Osteoblast (primary cell): ENCODE results near the gene KLK8. TPM values are rescaled to one million over a fixed set of nuclear protein-coding genes. Genes with fewer than 3 reads are reported as not detected.

Source experiments
- DNase-seq: peaks from one replicate; pipeline ENCODE4 v3.0.0; 2011; ENCODE audit warnings: low spot score, mixed read lengths; ENCODE audit not compliant: insufficient read length; ENCODE audit errors: missing footprints
- H2AFZ ChIP-seq: 2 replicates; pipeline ENCODE4 v1.6.0; 2011; ENCODE audit warnings: mild to moderate bottlenecking, low read length
- H3K27ac ChIP-seq: 2 replicates; pipeline ENCODE4 v1.5.1; 2011; ENCODE audit warnings: mild to moderate bottlenecking, low read depth, low read length, moderate library complexity
- H3K27me3 ChIP-seq: 2 replicates; pipeline ENCODE4 v1.6.0; 2012; ENCODE audit warnings: mild to moderate bottlenecking, control low read depth, inconsistent platforms, low read length, moderate library complexity; ENCODE audit not compliant: insufficient read depth
- H3K36me3 ChIP-seq: 2 replicates; pipeline ENCODE4 v1.5.1; 2011; ENCODE audit warnings: mild to moderate bottlenecking, low read length, control low read depth, moderate library complexity; ENCODE audit not compliant: insufficient read depth
- H3K4me1 ChIP-seq: 2 replicates; pipeline ENCODE4 v1.5.1; 2011; ENCODE audit warnings: mild to moderate bottlenecking, low read length, control low read depth, moderate library complexity; ENCODE audit not compliant: insufficient read depth
- H3K4me2 ChIP-seq: 2 replicates; pipeline ENCODE4 v1.6.0; 2011; ENCODE audit warnings: mild to moderate bottlenecking, low read length; ENCODE audit not compliant: insufficient read depth
- H3K4me3 ChIP-seq: fragments of 200-600 bp; sonication (generic); 3 replicates; pipeline ENCODE4 v1.5.1; 2012; ENCODE audit warnings: mild to moderate bottlenecking, low read length, inconsistent platforms; ENCODE audit not compliant: insufficient read depth
- H3K79me2 ChIP-seq: 2 replicates; pipeline ENCODE4 v1.6.0; 2012; ENCODE audit warnings: mild to moderate bottlenecking, low read length, control low read depth, inconsistent platforms; ENCODE audit not compliant: insufficient read depth
- H3K9me3 ChIP-seq: 2 replicates; pipeline ENCODE4 v1.5.1; 2011; ENCODE audit warnings: low read depth, low read length, control low read depth
- H4K20me1 ChIP-seq: 2 replicates; pipeline ENCODE4 v1.6.0; 2012; ENCODE audit warnings: mild to moderate bottlenecking, low read length, control low read depth; ENCODE audit not compliant: insufficient read depth
- CTCF ChIP-seq: IDR thresholded peaks from 2 replicates; pipeline ENCODE4 v1.5.1; 2011; ENCODE audit warnings: mild to moderate bottlenecking, low read depth, low read length, moderate library complexity; ENCODE audit errors: extremely low read depth
- total RNA-seq: library from RNA; depleted of rRNA; stranded (reverse); fragments of >200 nt; gene quantifications from 2 replicates; pipeline ENCODE4 v1.2.3, GENCODE V29; 2012

KLK8 gene
- total RNA-seq, 1 donor = not detected

- no peak overlapping the region for H3K27ac ChIP-seq
- H3K4me1 ChIP-seq = no peaks in the 10 kb centered on the region
- no peaks in the 10 kb centered on the region for H3K36me3 ChIP-seq
- no peaks in the 10 kb centered on the region for H4K20me1 ChIP-seq
- DNase-seq = no peak
- H2AFZ ChIP-seq = no peak overlapping the region
- no peak for TF ChIP-seq CTCF
- H3K9me3 ChIP-seq = no peaks in the 10 kb centered on the region
- no peaks in the 10 kb centered on the region for H3K27me3 ChIP-seq
- no peak overlapping the region for H3K4me3 ChIP-seq
- H3K4me2 ChIP-seq = no peak overlapping the region
- no peaks in the 10 kb centered on the region for H3K79me2 ChIP-seq
Measured at GRCh38 chr19:50947123-50947522, 54.3 kb downstream of the KLK8 start.

Other genes with a start within 250 kb of the KLK8 start
- not detected in 2 replicates for gene GPR32, start 231.1 kb downstream of the KLK8 start, total RNA-seq
- not detected in 2 replicates for gene ACP4, start 211.2 kb downstream of the KLK8 start, total RNA-seq
- not detected in 2 replicates for gene KLK1, start 177.8 kb downstream of the KLK8 start, total RNA-seq
- gene KLK15, start 168.0 kb downstream of the KLK8 start, total RNA-seq = not detected in 2 replicates
- gene KLK3, start 146.7 kb downstream of the KLK8 start, total RNA-seq = not detected in 2 replicates
- gene KLK2, start 128.2 kb downstream of the KLK8 start, total RNA-seq = not detected in 2 replicates
- 0.29 TPM in 1 of 2 replicates, not detected in the other for gene KLK4, start 90.2 kb downstream of the KLK8 start, total RNA-seq
- gene KLK5, start 48.6 kb downstream of the KLK8 start, total RNA-seq = not detected in 2 replicates
- gene KLK6, start 32.0 kb downstream of the KLK8 start, total RNA-seq = not detected in 2 replicates
- gene KLK7, start 17.7 kb downstream of the KLK8 start, total RNA-seq = not detected in 2 replicates
- gene KLK10, start 18.1 kb upstream of the KLK8 start, total RNA-seq = not detected in 2 replicates
- not detected in 2 replicates for gene KLK11, start 25.0 kb upstream of the KLK8 start, total RNA-seq
- not detected in 2 replicates for gene KLK12, start 33.4 kb upstream of the KLK8 start, total RNA-seq
- gene KLK13, start 63.5 kb upstream of the KLK8 start, total RNA-seq = not detected in 2 replicates
- gene KLK14, start 81.3 kb upstream of the KLK8 start, total RNA-seq = not detected in 2 replicates
- gene CTU1, start 106.8 kb upstream of the KLK8 start, total RNA-seq = 4.1 and 4.3 TPM in 2 replicates
- under 0.01 TPM in 1 of 2 replicates, not detected in the other for gene SIGLEC9, start 123.3 kb upstream of the KLK8 start, total RNA-seq
- not detected in 2 replicates for gene SIGLEC7, start 140.7 kb upstream of the KLK8 start, total RNA-seq
- not detected in 2 replicates for gene CD33, start 223.5 kb upstream of the KLK8 start, total RNA-seq
- gene SIGLECL1, start 249.5 kb upstream of the KLK8 start, total RNA-seq = not detected in 2 replicates